ENCODE results near the gene ERG28. TPM values are rescaled to one million over a fixed set of nuclear protein-coding genes. Genes with fewer than 3 reads are reported as not detected.
A peak's percentile ranks its signal among the peaks of the same experiment; 100 is the strongest.

ERG28 gene
- total and polyA plus RNA-seq, 8 donors = 23.6 to 44.5 (median 27.7) TPM

DNA sequence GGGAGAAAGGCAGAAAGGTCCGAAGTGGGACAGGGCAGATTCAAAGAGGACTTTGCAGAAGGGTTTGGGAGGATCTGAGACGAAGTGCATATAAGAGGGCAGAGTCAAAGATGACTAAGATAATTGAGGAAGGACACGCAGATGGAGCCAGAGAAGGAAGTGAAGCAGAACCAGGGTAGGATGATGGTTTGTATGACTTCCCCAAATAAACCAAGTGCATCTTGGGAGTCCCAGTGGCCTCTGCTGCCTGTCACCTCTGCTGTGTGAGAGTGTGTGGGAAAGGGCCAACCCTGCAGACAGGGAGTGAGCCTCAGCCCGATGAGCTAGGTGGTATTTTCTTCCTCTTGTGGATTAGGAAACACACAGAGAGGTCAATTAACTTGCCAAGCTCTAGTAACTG, 45.5 kb downstream of the ERG28 start:
- Histone ChIP-seq H3K9me3 (no peaks in the 10 kb centered on the region), H3K4me1 (peaks cover 6 to 50% of the 10 kb centered on the region in 2 donors), H3K36me3 (no peaks in the 10 kb centered on the region), H3K27ac (peak overlapping the region in 1 of 2 donors; percentile 93), H3K27me3 (no peaks in the 10 kb centered on the region), H3K4me3 (no peak overlapping the region)
- DNase-seq (peak in 2 of 4 donors; percentile 65 to 70), ATAC-seq (peak; percentile 77)
- TF ChIP-seq, protein P1, sequence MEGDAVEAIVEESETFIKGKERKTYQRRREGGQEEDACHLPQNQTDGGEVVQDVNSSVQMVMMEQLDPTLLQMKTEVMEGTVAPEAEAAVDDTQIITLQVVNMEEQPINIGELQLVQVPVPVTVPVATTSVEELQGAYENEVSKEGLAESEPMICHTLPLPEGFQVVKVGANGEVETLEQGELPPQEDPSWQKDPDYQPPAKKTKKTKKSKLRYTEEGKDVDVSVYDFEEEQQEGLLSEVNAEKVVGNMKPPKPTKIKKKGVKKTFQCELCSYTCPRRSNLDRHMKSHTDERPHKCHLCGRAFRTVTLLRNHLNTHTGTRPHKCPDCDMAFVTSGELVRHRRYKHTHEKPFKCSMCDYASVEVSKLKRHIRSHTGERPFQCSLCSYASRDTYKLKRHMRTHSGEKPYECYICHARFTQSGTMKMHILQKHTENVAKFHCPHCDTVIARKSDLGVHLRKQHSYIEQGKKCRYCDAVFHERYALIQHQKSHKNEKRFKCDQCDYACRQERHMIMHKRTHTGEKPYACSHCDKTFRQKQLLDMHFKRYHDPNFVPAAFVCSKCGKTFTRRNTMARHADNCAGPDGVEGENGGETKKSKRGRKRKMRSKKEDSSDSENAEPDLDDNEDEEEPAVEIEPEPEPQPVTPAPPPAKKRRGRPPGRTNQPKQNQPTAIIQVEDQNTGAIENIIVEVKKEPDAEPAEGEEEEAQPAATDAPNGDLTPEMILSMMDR (IDR thresholded peaks at IDR 0.05) = no peak
- intact Hi-C loops (cut with DNase I) = no loop called here

DNA sequence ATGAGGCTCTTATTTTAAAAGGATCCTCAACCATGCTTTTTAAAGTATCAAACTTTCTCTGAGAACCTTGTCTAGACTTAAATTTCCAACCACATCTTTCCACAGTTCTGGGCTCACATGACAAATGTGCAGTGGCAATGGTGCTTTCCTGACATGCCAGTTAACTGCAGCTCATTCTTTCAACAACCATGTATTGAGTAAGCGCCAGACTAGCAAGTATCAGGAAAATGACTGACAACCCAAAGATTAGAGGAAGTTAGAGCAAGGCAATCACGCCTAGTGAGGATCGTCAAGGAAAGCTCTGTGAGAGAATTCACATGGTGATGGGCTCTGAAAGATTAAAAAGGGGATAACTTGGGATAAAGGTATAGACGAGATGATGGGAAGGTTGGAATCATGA, 46.5 kb downstream of the ERG28 start:
- TF ChIP-seq, protein P1 (IDR thresholded peaks at IDR 0.05) = no peak
- H3K4me1 ChIP-seq = peaks cover 11 to 57% of the 10 kb centered on the region in 2 donors
- peak overlapping the region in 1 of 2 donors; percentile 93 for H3K27ac ChIP-seq
- H3K36me3 ChIP-seq = no peaks in the 10 kb centered on the region
- intact Hi-C loops (cut with DNase I) = no loop called here
- H3K27me3 ChIP-seq = no peaks in the 10 kb centered on the region
- H3K9me3 ChIP-seq = no peaks in the 10 kb centered on the region
- H3K4me3 ChIP-seq = no peak overlapping the region
- DNase-seq (no peak), ATAC-seq (peak; percentile 31)

DNA sequence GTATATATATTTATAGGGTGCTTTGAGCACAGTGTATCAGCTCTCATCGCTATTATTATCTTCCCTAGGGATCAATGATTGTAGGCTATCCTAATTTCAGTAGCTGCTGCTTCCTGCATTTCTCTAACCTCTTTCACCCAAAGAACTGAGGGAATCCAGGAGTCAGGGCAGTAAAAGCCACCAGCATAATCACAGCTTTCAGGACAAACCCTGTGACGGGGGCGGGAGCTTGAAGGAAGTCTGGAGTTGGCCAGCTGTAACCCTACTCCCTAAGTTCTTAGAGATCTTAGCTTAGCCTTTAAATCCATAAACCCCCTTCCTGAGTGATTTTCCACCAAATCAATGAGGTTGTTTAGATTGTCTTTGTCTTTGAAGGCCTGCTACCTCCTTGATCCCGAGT, 48.5 kb downstream of the ERG28 start:
- Histone ChIP-seq H3K36me3 (no peaks in the 10 kb centered on the region), H3K4me3 (no peak overlapping the region), H3K9me3 (peaks cover 0 to 9% of the 10 kb centered on the region in 2 donors), H3K27ac (no peak overlapping the region), H3K27me3 (no peaks in the 10 kb centered on the region), H3K4me1 (peaks cover 11 to 61% of the 10 kb centered on the region in 2 donors)
- ATAC-seq (no peak), DNase-seq (no peak)
- TF ChIP-seq, protein P1 (IDR thresholded peaks at IDR 0.05) = no peak
- intact Hi-C loops (cut with DNase I) = no loop called here

DNA sequence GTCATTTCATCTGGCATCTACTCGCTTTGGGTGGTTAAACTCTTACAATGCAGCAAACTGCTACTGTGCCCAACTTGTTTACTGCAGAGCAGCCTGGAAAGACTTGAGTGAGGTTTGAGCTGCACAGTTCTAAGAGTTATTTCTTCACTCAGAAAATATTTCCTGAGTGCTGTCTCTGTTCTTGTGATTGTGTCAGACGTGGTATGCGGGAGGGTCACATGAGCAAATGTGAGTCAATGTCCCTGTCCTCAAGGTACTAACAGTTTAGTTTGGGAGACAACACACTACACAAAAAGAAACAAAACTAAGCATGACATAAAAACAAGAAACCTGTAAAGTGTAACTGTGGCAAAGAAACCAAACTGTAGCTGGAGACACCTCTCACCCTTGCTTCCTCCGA, 49.8 kb downstream of the ERG28 start:
- intact Hi-C loops (cut with DNase I) = no loop called here
- H3K27me3 ChIP-seq = no peaks in the 10 kb centered on the region
- DNase-seq (no peak), ATAC-seq (peak; percentile 11)
- H3K36me3 ChIP-seq = no peaks in the 10 kb centered on the region
- no peak overlapping the region for H3K4me3 ChIP-seq
- H3K9me3 ChIP-seq = peaks cover 0 to 11% of the 10 kb centered on the region in 2 donors
- TF ChIP-seq, protein P1 (IDR thresholded peaks at IDR 0.05) = no peak
- H3K27ac ChIP-seq = peak overlapping the region; percentile 10 to 86
- H3K4me1 ChIP-seq = peaks cover 11 to 64% of the 10 kb centered on the region in 2 donors

DNA sequence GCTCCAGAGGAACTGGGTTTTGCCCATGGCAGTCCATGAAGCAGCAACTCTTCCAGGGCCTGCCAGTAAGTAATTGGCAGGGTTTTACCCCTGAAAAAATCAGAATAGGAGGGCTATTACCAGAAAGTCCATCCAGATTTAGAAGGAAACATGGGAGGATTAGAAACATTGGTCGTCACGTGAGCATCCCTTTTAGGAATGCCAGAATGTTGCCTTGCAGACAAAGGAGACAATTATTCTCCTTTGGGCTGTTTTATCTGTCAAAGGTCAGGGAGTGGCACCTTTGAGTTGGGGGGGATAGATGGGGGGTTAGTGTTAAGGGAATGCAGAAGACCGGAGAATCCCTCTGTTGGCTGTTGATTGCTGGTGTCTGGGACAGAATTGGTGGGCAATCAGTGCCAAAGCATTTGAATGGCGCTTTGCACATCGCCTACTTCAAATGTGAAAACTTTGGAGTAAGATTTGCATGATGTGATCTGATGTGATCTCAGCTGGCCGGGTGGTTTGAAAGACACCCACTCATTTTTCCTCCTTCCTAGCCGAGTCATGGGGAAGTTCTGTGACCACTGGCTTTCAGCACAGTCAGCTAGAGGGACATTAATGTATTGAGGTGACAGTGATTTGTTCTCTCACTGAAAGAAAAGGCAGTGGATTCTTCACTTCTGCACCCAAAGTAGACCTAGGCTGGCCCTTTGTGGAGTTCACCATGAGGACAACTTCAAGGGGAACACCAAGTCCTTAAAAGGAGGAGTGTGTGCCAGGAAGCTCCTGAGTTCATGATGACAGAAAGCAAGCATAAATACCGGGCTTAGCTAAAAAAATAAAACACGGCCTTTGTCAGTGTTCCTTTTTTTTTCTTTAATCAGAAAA, 50.8 kb downstream of the ERG28 start:
- no peak overlapping the region for H3K4me3 ChIP-seq
- ATAC-seq (peak; percentile 40), DNase-seq (no peak)
- H3K27me3 ChIP-seq = no peaks in the 10 kb centered on the region
- no peaks in the 10 kb centered on the region for H3K36me3 ChIP-seq
- H3K4me1 ChIP-seq = peaks cover 14 to 65% of the 10 kb centered on the region in 2 donors
- H3K9me3 ChIP-seq = peaks cover 0 to 11% of the 10 kb centered on the region in 2 donors
- H3K27ac ChIP-seq = peak overlapping the region; percentile 10 to 86
- intact Hi-C loops (cut with DNase I) = no loop called here
- TF ChIP-seq, protein P1 (IDR thresholded peaks at IDR 0.05) = no peak

Data from left lung (tissue), 10 donors.